NCI-H774 (cell line): Measurements from ENCODE around the gene B9D2.
A peak's percentile ranks its signal among the peaks of the same experiment; 100 is the strongest.

Experiments used
- DNase-seq: peaks from one replicate; lab custom pipeline; 2025; lab: John Stamatoyannopoulos, UW

B9D2 gene

GRCh38 chr19:41309180-41310032 lies 54.5 kb downstream of the B9D2 start:
- DNase-seq, result no peak

- peak; percentile 80 for DNase-seq
These were observed 55.3 kb downstream of the B9D2 start for GRCh38 chr19:41308450-41309179.

- no peak for DNase-seq
These were observed 55.9 kb downstream of the B9D2 start for GRCh38 chr19:41307954-41308449.

GRCh38 chr19:41307090-41307875 lies 56.7 kb downstream of the B9D2 start:
- DNase-seq, result no peak

GRCh38 chr19:41305927-41306793 lies 57.8 kb downstream of the B9D2 start:
- DNase-seq, result no peak

- DNase-seq, result no peak
These were observed 59.1 kb downstream of the B9D2 start for GRCh38 chr19:41304706-41305483.
